ENCODE measurements around the gene TRAK2.
A peak's percentile ranks its signal among the peaks of the same experiment; 100 is the strongest.

DNA sequence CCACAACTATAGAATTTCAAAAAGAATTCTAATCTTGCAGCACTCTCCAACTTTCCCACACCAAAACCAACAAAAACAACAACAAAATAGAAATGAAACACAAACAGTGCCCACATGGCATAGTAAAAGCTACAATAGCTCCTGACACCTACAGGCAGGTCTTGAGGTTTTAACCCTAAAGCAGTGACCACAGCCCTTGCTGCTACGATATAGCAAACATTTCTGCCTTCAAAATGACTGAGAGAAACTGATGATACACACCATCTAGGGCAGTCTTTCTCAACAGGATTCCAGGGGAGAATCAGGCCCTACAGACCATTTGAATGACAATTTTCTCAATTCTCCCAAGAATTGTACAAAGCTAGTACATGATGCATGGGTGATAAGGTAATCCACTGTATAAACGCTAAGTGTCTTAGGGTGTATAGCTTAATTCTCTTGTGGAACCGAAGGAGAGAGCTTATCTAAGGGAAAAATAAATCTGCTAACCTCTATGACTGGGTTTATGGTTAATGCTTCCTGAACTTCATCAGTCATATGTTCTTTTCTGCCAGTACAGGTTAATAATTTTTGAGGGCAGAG is 46.5 kb downstream of the TRAK2 start:
- TF ChIP-seq, protein P1, sequence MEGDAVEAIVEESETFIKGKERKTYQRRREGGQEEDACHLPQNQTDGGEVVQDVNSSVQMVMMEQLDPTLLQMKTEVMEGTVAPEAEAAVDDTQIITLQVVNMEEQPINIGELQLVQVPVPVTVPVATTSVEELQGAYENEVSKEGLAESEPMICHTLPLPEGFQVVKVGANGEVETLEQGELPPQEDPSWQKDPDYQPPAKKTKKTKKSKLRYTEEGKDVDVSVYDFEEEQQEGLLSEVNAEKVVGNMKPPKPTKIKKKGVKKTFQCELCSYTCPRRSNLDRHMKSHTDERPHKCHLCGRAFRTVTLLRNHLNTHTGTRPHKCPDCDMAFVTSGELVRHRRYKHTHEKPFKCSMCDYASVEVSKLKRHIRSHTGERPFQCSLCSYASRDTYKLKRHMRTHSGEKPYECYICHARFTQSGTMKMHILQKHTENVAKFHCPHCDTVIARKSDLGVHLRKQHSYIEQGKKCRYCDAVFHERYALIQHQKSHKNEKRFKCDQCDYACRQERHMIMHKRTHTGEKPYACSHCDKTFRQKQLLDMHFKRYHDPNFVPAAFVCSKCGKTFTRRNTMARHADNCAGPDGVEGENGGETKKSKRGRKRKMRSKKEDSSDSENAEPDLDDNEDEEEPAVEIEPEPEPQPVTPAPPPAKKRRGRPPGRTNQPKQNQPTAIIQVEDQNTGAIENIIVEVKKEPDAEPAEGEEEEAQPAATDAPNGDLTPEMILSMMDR (IDR thresholded peaks at IDR 0.05): peak; percentile 6; the same call in 1 of the 2 replicates
- no peak for TF ChIP-seq ZFX (IDR thresholded peaks at IDR 0.05; ENCODE audit: borderline replicate concordance)

All from 22Rv1 (cell line).